ENCODE results near the gene SUGP1. TPM values are rescaled to one million over a fixed set of nuclear protein-coding genes. Genes with fewer than 3 reads are reported as not detected.
A peak's percentile ranks its signal among the peaks of the same experiment; 100 is the strongest.

The SUGP1 gene
- polyA plus RNA-seq, 1 donor from 2014 or later, result 82.0 TPM

DNA sequence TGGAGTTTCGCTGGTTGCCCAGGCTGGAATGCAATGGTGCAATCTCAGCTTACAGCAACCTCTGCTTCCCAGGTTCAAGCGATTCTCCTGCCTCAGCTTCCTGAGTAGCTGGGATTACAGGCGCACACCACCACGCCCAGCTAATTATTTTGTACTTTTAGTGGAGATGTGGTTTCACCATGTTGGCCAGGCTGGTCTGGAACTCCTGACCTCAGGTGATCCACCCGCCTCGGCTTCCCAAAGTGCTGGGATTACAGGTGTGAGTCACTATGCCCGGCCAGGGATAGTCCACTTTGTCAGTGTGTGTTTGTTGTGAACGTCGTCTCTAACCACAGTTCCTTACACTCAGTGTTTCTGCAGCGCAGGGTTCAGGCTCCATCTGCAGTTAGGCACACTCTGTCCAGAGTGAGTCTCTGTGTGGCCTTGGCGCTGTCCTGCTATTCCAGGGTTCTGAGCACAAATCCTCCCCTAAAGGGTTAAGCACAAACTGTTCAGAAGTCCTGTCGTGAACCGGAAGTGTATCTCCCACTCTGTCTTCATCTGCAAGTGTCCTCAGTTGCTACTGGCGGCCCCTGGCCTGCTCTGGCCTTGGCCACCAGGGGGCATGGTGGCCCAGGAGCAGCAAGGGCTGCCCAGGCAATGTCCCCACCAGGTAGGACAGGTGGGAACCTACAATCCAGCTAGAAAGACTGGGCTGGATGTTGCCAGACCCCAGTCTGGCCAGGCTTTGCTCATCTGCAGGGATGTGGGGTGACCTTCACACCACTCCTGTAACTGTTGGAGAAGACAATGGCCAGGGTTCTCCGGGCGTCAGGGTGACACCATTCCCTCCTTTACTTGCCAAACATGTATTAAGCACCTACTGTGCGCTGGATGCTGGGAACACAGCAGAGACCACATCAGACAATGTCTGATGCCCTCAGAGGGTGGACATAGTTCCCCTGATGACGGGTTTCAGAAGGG, 46.4 kb upstream of the SUGP1 start:
- Histone ChIP-seq H3K4me2 (ENCODE audit: low read length) (no peak overlapping the region), H3K9me2 (ENCODE audit: insufficient read depth, low read length) (no peaks in the 10 kb centered on the region), H3K79me2 (replicated peaks; ENCODE audit: insufficient read depth, low read length) (no peaks in the 10 kb centered on the region), H3K27me3 (ENCODE audit: insufficient read depth, low read depth, low read length) (no peaks in the 10 kb centered on the region), H3F3A (ENCODE audit: insufficient read depth, low read length, poor library complexity, severe bottlenecking) (no peaks in the 10 kb centered on the region), H3K9ac (ENCODE audit: low read length) (no peak overlapping the region), H2AFZ (ENCODE audit: low read depth, low read length) (no peak overlapping the region), H3K4me3 (ENCODE audit: low read length) (no peak overlapping the region), H3K27ac (ENCODE audit: low read length) (no peak overlapping the region), H3K9me3 (ENCODE audit: low read length) (no peaks in the 10 kb centered on the region), H4K20me1 (ENCODE audit: insufficient read depth) (no peaks in the 10 kb centered on the region), H3K36me3 (ENCODE audit: insufficient read depth, low read length) (no peaks in the 10 kb centered on the region)
- TF ChIP-seq RAD21 (conservative IDR thresholded peaks at IDR 0.05), result peak; percentile 58
- no peak for TF ChIP-seq MXI1 (conservative IDR thresholded peaks at IDR 0.05; ENCODE audit: poor library complexity, severe bottlenecking)
- TF ChIP-seq, protein P1, sequence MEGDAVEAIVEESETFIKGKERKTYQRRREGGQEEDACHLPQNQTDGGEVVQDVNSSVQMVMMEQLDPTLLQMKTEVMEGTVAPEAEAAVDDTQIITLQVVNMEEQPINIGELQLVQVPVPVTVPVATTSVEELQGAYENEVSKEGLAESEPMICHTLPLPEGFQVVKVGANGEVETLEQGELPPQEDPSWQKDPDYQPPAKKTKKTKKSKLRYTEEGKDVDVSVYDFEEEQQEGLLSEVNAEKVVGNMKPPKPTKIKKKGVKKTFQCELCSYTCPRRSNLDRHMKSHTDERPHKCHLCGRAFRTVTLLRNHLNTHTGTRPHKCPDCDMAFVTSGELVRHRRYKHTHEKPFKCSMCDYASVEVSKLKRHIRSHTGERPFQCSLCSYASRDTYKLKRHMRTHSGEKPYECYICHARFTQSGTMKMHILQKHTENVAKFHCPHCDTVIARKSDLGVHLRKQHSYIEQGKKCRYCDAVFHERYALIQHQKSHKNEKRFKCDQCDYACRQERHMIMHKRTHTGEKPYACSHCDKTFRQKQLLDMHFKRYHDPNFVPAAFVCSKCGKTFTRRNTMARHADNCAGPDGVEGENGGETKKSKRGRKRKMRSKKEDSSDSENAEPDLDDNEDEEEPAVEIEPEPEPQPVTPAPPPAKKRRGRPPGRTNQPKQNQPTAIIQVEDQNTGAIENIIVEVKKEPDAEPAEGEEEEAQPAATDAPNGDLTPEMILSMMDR (IDR thresholded peaks at IDR 0.05; ENCODE audit: poor library complexity, severe bottlenecking), result peak; percentile 65
- TF ChIP-seq SMC3 (conservative IDR thresholded peaks at IDR 0.05; ENCODE audit: poor library complexity), result peak; percentile 70
- TF ChIP-seq, protein P2, sequence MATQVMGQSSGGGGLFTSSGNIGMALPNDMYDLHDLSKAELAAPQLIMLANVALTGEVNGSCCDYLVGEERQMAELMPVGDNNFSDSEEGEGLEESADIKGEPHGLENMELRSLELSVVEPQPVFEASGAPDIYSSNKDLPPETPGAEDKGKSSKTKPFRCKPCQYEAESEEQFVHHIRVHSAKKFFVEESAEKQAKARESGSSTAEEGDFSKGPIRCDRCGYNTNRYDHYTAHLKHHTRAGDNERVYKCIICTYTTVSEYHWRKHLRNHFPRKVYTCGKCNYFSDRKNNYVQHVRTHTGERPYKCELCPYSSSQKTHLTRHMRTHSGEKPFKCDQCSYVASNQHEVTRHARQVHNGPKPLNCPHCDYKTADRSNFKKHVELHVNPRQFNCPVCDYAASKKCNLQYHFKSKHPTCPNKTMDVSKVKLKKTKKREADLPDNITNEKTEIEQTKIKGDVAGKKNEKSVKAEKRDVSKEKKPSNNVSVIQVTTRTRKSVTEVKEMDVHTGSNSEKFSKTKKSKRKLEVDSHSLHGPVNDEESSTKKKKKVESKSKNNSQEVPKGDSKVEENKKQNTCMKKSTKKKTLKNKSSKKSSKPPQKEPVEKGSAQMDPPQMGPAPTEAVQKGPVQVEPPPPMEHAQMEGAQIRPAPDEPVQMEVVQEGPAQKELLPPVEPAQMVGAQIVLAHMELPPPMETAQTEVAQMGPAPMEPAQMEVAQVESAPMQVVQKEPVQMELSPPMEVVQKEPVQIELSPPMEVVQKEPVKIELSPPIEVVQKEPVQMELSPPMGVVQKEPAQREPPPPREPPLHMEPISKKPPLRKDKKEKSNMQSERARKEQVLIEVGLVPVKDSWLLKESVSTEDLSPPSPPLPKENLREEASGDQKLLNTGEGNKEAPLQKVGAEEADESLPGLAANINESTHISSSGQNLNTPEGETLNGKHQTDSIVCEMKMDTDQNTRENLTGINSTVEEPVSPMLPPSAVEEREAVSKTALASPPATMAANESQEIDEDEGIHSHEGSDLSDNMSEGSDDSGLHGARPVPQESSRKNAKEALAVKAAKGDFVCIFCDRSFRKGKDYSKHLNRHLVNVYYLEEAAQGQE (IDR thresholded peaks at IDR 0.05; ENCODE audit: borderline replicate concordance), result no peak

DNA sequence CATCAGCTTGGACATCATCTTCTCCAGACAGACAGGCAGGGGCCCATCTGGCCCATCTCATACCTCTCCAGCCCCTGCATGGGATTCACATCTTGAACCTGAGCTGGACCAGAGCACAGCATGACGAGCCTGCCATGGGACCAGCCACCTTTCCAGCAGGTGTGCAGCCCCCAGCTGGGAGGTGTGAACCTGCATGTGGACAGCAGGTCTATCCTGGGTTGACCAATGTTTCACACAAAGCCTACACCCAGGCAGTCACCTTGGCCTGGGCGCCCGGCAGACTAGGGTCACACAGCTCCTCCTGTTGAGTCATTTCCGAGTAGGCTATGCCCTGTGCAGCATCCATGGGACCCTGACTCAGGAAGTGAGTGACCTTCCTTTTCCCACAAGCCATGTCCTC, 41.8 kb upstream of the SUGP1 start:
- H3K36me3 ChIP-seq (ENCODE audit: insufficient read depth, low read length), result no peaks in the 10 kb centered on the region
- no peak overlapping the region for H3K4me3 ChIP-seq (ENCODE audit: low read length)
- H3K27ac ChIP-seq (ENCODE audit: low read length), result no peak overlapping the region
- H3F3A ChIP-seq (ENCODE audit: insufficient read depth, low read length, poor library complexity, severe bottlenecking), result no peaks in the 10 kb centered on the region
- no peak for TF ChIP-seq POLR2AphosphoS5 (IDR thresholded peaks at IDR 0.05)
- TF ChIP-seq, protein P1 (IDR thresholded peaks at IDR 0.05; ENCODE audit: poor library complexity, severe bottlenecking), result no peak
- H4K20me1 ChIP-seq (ENCODE audit: insufficient read depth), result no peaks in the 10 kb centered on the region
- no peaks in the 10 kb centered on the region for H3K9me3 ChIP-seq (ENCODE audit: low read length)
- no peaks in the 10 kb centered on the region for H3K27me3 ChIP-seq (ENCODE audit: insufficient read depth, low read depth, low read length)
- no peak overlapping the region for H2AFZ ChIP-seq (ENCODE audit: low read depth, low read length)
- H3K9ac ChIP-seq (ENCODE audit: low read length), result no peak overlapping the region
- H3K9me2 ChIP-seq (ENCODE audit: insufficient read depth, low read length), result no peaks in the 10 kb centered on the region
- H3K4me2 ChIP-seq (ENCODE audit: low read length), result no peak overlapping the region
- no peaks in the 10 kb centered on the region for H3K79me2 ChIP-seq (replicated peaks; ENCODE audit: insufficient read depth, low read length)

Data from neural cell (in vitro differentiated cells).